ENCODE data around the gene COLEC11.

The COLEC11 gene

DNA sequence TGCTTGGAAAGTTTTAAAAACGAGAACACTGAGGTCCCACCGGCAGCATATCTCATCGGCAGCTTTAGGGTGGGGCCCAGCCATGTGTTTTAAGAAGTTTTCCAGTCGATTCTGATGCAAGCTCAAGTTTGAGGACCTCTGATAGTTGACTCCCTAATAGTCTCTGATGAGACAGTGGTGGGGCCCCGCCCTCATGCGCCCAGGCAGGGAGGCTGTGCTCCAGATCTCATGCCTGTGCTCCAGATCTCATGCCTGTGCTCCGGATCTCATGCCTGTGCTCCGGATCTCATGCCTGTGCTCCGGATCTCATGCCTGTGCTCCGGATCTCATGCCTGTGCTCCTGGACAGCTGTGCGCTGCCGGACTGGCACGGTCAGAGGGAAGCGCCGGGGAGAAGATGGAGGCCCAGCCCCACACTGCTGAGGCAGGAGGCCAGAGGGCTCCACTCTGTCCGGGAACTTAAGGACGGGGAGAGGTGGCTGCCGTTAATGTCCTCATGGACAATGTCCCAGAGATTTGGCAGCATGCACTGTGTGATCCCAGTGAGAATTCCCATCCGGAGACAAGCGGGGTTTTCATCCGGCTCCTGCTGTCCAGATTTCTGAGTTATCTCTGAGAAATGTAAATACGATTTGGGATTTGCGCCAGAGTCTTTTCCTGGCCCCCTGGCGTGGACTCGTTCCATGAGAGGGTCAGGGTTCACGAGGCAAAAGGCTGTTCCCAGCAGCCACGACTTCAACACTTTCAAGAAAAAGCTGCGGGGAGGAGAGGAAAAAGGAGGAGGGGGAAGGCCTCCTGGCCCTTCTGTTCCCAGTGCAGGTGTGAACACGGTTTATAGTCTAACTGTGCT lies 9.4 kb upstream of the COLEC11 start:
- DNase-seq (ENCODE audit: low read depth in 2 of 2), result no peak

DNA sequence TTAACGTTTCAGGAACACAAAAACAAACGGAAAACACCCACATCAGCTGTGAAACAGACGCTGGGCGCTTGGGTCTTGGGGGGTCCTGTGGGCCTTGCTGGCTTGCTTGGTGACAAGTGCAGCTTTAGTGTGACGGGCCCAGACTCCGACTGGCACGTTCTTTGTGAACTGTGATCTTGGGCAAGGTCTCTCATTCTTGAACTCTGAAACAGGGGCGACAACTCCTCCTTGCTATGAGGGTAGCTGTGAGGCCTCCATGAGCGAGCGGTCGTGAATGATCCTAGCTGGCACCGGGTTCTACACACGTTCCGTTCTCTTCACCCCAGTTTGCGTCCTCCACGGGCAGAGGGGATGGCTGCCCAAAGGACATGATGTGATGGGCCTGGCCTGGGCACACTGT lies 8.7 kb upstream of the COLEC11 start:
- DNase-seq (ENCODE audit: low read depth in 2 of 2), result no peak

DNA sequence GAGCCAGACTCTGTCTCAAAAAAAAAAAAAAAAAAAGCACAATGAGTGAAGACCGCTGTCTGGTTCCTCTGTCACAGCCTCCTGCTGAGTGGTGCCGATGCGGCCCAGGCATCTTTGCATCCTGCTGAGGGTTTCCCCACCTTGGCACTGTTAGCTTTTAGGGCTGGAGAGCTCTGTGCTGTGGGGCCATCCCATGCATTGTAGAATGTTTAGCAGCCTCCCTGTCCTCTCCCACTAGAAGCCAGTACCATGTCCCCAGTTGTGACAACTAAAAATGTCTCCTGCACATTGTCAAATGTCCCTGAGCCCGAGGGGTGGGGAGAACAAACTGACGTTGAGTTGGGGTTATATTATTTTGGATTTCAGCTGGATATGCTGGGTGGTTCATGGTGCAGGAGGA lies 7.9 kb upstream of the COLEC11 start:
- no peak for DNase-seq (ENCODE audit: low read depth in 2 of 2)

DNA sequence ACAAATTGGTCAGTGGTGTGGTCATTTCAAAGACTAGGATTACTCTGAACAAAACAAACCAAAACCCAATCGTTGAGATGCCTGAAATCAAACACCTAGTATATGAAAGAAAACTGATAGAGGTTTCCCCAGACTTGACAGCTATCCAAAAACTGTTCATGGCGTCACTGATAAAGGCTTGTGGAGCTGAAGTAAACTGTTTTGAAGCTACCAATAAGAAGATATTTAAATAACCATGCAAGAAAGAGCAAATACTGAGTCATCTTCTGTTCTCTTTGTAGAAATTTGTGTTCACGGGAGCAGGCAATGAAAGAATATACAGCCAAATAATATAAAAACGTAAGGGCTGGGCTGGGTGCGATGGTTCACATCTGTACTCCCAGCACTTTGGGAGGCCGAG lies 7.5 kb upstream of the COLEC11 start:
- DNase-seq (ENCODE audit: low read depth in 2 of 2), result no peak

DNA sequence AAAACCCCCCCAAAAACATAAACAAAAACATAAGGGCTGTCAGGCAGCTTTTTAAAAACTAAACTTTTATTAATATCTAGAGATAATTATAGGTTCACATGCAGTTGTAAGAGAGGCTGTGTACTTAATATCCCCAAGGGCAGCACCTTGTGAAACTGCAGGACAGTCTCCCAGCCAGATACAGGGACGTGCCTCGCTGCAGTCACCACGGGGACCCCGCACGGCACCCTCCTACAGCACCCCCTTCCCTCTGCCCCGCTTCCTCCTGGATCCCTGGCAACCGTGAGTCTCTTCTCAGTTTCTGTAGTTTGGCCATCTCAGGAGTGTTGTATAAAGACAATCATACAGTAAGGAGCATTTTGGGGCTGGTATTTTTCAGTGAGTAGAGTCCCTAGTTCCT lies 6.8 kb upstream of the COLEC11 start:
- no peak for DNase-seq (ENCODE audit: low read depth in 2 of 2)

DNA sequence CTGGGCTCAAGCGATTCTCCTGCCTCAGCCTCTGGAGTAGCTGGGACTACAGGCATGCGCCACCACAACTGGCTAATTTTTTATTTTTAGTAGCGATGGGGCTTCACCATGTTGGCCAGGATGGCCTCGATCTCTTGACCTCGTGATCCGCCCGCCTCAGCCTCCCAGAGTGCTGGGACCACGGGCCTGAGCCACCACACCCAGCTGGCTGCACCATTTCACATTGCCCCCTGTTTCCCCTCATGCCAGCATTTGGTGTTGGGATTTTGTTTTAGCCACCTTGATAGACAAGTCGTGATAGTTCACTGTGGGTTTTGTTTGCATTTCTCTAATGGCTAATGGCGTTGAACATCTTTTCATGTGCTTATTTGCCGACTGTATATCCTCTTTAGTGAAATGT lies 5.8 kb upstream of the COLEC11 start:
- DNase-seq (ENCODE audit: low read depth in 2 of 2), result no peak

DNA sequence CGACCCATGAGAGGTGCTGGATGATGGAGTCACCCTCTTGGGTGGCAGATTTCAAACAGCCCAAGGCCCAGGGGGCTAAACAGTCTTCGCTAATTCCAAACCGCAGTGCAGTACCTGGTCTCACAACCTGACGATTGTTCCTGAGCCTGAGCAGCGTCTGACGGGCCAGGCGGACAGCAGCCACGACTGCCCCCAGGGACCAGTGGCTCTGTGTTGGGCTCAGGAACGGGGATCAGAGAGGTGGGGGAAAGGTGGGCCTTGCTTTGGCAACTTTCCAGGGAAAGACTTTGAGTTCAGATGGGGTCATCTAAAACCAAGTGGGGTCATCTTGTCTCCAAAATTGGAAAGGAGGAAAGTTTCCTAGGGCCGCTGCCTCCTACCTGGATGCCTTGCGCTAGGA lies 492 bp downstream of the COLEC11 start:
- DNase-seq (ENCODE audit: low read depth in 2 of 2), result no peak

DNA sequence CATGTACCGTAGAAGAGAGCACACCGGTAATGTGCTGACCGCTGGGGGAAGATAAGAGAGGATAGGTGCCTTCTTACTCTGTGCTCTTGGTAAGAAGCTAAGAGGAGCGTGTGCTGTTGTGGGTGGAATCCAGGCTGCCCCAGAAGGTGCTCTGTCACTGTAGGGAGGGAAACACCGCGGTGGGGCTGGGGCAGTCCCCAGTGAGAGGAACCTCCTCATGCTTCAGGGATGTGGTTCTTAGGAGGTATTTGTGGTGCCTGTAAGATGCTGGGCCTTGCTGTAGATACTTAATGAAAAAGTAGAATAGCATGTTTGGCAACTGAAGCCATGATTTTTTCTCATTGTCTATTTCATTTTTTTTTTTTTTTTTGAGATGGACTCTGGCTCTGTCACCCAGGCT lies 1.1 kb downstream of the COLEC11 start:
- no peak for DNase-seq (ENCODE audit: low read depth in 2 of 2)

DNA sequence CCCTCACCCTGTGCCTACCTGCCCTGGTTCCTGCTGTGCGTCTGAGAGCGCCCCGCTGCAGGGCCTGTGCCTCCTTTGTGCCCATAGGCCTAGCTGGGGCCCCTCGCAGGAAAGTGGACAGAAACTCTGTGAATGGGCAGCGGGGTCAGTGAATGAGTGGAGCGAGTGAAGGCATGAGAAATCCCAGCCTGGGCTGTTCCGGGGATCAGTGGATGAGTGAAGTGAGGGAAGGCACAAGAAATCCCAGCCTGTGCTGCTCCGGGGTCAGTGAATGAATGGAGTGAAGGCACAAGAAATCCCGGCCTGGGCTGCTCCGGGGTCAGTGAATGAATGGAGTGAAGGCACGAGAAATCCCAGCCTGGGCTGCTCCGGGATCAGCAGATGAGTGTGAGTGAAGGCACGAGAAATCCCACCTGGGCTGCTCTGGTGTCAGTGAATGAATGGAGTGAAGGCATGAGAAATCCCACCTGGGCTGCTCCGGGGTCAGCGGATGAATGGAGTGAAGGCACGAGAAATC lies 2.0 kb downstream of the COLEC11 start:
- no peak for DNase-seq (ENCODE audit: low read depth in 2 of 2)

DNA sequence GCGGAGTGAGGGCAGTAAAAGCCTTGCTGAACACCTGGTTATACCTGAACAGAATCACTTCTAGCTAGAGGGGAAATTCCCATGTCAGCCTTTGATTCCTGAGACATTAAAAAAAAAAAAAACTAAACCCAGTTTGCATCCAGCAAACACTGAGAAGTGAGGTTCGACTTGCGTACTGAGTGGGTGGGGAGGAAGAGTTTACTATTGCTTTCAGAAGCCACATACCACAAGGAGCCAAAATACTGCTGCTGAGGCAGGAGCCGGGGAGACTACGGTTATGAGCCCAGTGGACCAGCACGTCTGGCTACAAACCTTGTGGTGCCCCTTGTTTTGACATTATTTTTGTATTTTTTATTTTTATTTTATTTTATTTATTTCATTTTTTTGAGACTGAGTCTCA lies 2.7 kb downstream of the COLEC11 start:
- no peak for DNase-seq (ENCODE audit: low read depth in 2 of 2)

DNA sequence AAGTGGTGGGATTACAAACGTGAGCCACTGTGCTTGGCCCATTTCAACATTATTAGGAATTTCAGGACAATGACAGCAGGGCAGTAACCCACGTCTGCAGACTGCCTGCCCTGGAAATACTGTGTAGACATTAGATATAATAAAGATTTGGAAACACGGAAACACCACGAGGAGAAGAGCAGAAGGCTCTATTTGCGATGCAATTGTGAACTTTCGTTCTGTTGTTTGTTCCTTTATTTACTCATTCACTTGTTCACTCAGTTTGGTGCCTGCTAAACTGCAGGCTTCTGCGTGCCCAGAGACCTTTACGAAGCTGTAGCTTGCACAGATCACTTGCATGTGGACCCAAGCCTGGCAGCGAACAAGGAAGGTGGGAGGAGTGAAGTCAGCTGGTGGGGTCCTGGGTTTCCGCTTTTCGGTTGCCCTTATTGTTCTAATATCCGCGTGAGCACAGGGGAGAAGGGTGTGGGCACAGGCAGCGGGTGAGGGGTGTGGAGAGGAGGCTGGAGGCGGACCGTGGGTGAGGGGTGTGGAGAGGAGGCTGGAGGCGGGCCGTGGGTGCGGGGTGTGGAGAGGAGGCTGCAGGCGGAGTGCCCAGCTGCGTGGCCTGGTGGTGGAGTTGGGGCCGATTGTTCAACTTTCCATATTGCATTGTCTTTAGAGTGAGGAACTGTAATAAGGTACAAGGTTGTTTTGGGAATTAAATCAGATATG lies 3.4 kb downstream of the COLEC11 start:
- DNase-seq (ENCODE audit: low read depth in 2 of 2), result no peak

DNA sequence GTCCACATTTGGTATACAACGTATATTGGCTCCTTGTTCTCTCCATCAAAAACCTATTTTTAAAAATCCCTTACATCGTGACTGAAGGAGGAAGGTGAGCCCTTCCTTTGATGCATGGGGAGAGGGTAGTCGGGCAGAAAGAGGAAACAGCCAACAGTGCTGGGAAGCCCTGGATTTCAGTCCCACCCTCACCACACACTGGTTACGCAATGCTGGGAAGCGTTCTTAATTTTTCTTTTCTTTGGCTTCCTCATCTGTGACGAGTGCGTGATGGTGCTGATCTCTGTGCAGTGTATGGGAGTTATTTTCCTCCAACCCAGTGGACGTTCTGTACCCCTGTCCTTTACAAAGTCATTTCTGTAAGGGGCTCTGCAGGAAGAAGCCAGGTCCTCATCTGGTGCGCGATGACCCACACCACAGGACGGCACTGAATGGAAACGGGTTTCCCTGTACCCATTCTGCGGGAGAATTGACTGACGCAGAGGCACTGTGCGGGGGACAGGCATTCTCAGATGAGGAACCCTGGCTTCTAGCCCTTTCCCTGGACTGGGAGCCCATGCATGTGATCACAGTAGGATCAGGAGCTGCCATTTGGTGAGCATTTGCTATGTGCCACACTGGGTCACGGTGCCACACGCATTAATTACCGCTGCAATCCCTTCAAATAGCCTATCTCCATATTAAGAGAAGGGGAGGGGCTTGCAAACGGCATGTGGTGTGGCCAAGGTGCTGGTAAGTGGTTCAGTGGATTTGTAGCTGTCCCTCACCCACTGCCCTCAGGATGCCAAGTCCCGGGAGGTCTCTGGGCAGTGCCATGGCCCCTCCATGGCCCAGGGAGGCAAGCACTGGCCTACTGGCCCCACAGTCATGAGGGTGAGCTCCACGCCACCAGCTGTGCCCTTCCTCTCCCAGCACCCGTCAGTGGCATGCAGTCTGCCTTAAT lies 4.3 kb downstream of the COLEC11 start:
- DNase-seq (ENCODE audit: low read depth in 2 of 2), result no peak

DNA sequence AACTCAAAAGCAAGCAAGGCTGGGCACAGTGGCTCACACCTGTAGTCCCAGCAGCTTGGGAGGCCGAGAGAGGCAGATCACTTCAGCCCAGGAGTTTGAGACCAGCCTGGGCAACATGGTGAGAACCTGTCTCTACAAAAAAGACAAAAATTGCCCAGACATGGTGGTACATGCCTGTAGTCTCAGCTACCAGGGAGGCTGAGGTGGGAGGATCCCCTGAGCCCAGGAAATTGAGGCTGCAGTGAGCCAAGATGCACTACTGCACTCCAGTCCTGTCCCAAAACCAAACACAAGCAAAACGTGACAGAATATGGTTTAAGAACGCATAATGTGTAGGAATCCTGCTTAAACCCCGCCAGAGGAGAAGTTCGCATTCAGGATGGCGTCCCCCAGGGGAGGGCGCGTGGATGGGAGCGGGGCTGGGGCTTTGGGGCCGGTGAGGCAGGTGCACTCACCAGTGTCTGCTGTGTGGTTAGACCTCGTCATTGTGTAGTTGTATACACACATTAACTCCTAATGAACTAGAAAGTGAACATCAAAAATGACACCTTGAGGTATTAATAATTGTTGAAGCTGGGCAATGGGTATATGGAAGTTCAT lies 5.4 kb downstream of the COLEC11 start:
- DNase-seq (ENCODE audit: low read depth in 2 of 2), result no peak

DNA sequence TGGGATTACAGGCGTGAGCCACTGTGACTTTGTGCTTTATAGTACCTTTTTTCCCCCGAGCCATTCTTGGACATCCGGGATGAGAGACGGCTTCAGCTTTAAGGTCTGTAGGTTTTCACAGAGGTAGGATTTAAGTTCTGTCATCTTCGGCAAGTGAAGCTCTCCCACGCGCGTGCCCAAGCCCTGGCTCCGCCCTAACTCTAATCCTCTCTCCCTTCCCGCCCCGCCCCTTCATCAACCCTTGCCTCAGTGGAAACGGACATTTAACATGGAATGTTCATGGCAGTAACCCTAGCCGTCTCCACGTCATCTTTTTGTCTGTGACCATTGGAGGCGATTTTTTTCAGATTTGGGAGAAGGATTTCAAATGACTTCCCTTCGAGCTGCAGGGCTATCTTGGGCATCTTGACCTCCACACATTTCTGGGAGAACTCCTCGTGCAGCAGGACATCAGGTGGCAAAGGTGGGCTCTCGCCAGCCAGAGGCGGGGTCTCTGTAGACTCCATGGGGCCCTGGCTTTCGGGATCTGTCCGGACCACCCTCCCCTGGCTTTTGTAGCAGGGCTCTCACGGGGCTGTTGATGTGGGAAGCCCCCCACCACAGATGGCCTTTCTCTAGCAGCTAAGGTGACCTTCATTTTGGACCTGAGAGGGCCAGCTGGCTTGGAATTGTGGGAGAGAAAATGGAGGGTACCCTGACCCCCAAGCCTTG lies 6.8 kb downstream of the COLEC11 start:
- no peak for DNase-seq (ENCODE audit: low read depth in 2 of 2)

DNA sequence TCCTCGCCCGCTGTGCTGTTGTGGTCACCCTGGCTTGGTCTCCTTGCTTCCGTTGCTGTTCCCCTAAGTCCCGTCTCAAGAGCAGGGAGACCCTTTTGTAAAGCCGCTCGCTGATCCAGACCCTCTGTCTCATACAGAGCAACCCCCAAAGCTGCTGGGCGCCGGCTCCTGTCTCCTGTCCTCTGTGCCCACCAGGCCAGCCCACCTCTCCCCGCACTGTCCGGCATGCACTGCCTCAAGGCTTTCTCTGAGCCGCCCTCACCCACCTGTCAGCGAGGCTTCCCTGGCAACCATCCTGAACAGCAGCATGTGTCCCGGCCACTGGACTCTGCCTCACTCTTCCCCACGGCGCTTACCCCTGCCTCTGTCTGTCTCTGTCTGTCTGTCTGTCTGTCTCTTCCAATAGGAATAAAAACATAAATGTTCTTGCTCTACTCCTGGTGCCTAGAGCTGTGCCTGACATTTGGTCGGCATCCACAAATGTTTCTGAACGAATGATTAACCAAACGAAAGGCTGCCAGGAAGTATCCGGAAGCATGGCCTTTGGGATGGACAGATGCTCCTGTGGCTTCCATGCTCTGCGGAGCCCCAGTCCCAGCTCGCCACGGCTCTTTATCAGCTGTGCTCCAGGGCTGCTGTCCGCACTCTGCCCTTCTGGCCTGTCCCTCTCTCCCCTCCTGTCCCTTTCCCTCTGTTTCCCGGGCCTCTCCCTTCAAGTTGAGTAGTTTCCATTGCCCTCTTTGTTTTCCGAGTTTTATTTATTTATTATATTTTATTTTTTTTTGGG lies 7.8 kb downstream of the COLEC11 start:
- DNase-seq (ENCODE audit: low read depth in 2 of 2), result no peak

DNA sequence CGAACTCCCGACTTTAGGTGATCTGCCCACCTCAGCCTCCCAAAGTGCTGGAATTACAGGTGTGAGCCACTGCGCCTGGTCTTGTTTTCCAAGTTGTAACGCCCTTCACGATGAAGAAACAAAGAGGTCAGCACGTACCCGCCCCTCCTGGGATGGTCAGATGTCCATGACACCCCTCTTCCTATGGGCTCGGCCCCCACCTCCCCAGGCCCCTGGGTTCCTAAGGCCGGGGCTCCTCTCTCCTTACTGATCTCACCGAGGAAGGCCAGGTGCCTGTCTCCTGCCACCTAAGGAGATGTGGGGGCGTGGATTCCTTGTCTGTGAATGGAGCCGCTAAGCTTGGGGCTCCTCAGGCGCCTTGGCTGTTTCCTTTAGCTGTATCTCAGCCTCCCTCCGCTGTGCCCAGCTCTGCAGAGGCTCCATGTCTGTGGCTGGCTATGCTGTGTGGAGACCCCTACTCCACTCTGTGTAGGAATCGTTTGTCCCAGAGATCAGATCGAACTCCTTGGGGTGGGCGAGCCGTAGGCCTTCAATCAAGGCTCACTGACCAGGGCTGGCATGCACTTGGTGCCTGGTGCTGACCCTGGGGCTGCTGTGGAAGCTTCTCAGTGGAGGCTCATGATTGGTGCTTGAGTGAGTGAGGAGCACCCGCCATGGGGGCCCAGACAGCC lies 8.8 kb downstream of the COLEC11 start:
- no peak for DNase-seq (ENCODE audit: low read depth in 2 of 2)

DNA sequence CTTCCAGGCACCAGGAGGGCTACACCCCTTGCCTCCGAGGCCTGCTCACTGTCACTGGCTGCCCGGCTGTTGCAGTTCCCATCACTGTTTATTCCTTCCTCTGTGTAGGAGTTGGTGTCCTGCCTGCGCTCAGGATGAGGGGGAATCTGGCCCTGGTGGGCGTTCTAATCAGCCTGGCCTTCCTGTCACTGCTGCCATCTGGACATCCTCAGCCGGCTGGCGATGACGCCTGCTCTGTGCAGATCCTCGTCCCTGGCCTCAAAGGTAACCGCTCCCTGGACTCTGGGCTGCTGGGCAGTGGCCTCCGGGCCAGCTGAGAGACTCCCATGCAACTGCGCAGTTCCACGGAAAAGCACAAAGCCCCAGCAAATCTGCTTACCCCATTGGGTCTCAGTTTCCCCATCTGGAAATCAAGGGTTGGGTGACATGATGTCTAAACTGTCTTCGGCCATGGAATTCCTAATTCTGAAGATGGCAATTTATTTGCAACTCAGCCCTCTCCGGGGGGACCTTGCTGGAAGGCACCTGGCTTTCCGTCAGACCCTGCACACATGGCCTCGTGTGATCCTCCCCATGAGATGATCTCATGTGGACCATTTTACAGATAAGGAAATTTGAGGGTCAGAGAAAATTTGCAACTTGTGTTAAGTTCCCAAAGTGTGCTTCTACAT lies 9.4 kb downstream of the COLEC11 start:
- DNase-seq (ENCODE audit: low read depth in 2 of 2), result no peak

DNA sequence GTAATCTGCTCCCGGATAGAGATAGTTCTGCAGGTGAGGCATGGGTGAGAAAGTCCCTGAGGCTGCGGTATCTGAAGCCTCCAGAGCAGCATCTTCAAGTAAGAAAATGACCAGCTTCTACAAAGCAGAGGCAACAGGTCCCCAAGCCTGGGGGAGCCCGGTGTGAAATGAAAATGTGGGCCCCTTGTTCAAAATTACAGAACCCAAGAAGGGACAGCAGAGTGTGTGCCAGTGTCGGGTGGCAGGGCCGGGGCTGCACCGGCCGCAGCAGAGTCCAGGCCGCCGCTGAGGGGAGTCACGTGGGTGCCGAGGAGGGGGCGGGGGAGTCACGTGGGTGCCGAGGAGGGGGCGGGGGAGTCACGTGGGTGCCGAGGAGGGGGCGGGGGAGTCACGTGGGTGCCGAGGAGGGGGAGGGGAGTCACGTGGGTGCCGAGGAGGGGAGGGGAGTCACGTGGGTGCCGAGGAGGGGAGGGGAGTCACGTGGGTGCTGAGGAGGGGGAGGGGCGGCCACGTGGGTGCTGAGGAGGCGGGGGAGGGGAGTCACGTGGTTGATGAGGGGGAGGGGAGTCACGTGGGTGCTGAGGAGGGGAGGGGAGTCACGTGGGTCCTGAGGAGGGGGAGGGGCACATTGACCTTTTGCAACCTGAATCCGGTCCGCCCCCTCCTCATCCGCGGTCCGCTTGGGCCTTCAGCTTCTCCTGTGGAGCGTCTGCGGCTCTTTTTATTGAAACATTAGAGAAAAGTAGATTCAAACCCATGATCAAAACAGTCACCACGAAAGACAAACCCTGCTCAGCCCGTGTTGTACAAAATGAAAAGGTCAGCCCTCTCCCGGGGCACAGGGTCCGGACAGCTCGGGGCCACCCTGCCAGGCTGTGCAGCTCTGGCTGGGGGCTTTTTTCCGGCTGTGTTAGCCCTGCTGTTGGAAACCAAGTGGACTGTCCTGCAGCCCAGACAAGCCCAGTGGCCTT lies 10.4 kb downstream of the COLEC11 start:
- no peak for DNase-seq (ENCODE audit: low read depth in 2 of 2)

Measured in stimulated activated CD8-positive, alpha-beta memory T cell treated with anti-CD3 and anti-CD28 coated beads, Interleukin-7, amount 100 ng/mL, for 1 hour (primary cell).